Fibroblast of the aortic adventitia (primary cell): ENCODE measurements around the gene NINL. TPM values are rescaled to one million over a fixed set of nuclear protein-coding genes. Genes with fewer than 3 reads are reported as not detected.

Experiments
- DNase-seq: peaks from one replicate; pipeline ENCODE4 v3.0.0-alpha.2; 2010; ENCODE audit warnings: low read depth
- H3K4me3 ChIP-seq: 2 replicates; pipeline ENCODE4 v1.5.1; 2011; ENCODE audit warnings: low read depth, mild to moderate bottlenecking, control low read depth, low read length, moderate library complexity
- total RNA-seq: library from RNA; depleted of rRNA; stranded (reverse); fragments of >200 nt; gene quantifications from 2 replicates; pipeline ENCODE4 v1.2.3, GENCODE V29; 2012; ENCODE audit warnings: low replicate concordance
- TF ChIP-seq, protein P1 (sequence below): IDR thresholded peaks from 2 replicates; pipeline ENCODE4 v1.5.1; 2011; ENCODE audit warnings: mild to moderate bottlenecking, low read length, control low read depth, inconsistent platforms; ENCODE audit not compliant: insufficient read depth

The NINL gene
- total RNA-seq, 1 donor, result 6.5 TPM

DNA sequence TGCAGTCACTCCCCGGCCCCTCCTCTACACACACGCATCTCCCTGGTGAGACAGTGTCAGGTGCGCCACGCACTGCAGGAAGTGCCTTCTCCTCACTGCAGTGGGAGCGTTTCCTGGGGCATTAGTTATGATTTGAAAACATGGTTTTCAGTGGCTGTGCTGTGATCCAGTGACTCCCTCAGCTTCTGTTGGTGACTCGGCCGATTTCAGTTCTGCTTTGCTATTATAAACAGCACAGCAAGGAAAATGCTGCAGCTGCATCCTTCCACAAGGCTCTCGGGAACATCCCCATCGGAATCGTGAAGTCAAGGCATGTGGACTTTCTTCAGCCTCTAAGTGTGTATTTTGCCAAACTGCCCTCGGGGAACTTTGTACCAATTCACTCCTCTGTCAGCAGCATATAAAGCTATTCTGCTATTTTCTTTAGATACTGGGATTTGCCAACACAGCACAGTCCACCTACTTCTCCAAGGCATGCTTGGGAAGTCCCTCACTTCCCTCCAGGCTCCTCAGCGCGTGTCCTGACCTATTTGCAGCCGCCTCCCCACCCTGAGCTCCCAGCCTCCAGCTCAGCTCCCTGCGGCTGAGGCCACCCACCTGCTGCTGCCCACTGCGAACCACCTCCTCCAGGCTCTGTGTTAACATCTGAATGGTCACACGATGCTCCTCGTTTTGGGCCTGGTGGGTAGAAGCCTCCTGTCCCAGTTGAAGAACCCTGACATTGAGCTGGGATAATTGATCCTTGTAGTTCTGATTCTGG lies 123.4 kb downstream of the NINL start:
- no peak overlapping the region for H3K4me3 ChIP-seq
- DNase-seq, result no peak
- TF ChIP-seq, protein P1, sequence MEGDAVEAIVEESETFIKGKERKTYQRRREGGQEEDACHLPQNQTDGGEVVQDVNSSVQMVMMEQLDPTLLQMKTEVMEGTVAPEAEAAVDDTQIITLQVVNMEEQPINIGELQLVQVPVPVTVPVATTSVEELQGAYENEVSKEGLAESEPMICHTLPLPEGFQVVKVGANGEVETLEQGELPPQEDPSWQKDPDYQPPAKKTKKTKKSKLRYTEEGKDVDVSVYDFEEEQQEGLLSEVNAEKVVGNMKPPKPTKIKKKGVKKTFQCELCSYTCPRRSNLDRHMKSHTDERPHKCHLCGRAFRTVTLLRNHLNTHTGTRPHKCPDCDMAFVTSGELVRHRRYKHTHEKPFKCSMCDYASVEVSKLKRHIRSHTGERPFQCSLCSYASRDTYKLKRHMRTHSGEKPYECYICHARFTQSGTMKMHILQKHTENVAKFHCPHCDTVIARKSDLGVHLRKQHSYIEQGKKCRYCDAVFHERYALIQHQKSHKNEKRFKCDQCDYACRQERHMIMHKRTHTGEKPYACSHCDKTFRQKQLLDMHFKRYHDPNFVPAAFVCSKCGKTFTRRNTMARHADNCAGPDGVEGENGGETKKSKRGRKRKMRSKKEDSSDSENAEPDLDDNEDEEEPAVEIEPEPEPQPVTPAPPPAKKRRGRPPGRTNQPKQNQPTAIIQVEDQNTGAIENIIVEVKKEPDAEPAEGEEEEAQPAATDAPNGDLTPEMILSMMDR, result no peak

DNA sequence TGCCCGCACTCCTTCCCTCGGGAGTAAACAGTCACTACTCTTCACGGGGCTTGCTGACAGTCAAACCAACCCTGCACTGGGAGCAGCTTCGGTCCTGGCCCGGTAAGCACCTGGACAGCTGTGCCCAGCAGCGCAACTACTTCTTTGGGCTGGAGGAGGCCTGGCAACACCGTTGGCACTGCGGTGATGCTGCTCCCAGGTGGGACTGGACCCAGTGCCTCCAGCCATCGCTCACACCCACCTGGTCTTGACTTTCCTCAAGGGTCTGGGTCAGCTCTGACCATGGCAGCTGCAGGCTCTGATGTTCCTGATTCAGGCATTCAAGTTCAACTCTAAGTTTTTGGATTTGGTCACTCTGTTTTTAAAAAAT lies 124.1 kb downstream of the NINL start:
- TF ChIP-seq, protein P1, result no peak
- no peak for DNase-seq
- H3K4me3 ChIP-seq, result no peak overlapping the region

DNA sequence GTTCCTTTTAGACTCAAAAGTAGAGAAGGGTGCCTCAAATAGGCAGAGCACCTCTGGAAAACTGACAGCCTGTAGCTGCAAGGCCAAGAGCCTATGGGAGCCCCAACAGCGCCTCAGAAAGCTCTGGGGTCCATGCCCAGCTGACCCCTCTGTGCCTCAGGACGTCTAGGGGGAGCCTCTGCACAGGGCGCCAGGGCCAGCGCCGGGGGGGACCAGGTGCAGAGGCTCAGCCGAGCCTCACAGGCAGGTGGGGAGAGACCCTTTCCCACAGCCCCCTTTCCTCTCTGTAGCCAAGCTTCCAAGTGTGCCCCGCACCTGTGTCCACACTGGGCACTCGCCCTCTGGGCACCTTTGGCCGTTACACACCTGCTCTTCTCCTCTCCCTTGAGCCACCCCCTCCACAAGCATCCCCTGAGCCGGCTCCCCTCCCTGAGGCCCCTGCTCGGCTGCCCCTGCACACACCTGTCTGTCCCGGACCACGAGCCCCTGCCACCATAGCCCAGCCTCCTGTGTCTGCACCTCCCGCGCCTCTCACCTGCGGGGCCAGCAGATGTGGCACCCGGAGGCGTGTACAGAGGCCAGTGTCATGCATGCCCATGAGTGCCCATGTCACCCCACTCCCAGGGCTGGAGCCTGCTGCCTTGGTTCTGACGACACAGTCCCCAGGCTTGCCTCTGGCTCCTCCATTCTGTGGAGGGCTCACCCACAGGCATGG lies 124.6 kb downstream of the NINL start:
- DNase-seq, result no peak
- no peak overlapping the region for H3K4me3 ChIP-seq
- TF ChIP-seq, protein P1, result no peak

GRCh38 chr20:25459916-25460535 lies 125.3 kb downstream of the NINL start:
- TF ChIP-seq, protein P1, result no peak
- no peak for DNase-seq
- H3K4me3 ChIP-seq, result no peak overlapping the region

GRCh38 chr20:25459111-25459830 lies 126.1 kb downstream of the NINL start:
- no peak overlapping the region for H3K4me3 ChIP-seq
- TF ChIP-seq, protein P1, result no peak
- no peak for DNase-seq

DNA sequence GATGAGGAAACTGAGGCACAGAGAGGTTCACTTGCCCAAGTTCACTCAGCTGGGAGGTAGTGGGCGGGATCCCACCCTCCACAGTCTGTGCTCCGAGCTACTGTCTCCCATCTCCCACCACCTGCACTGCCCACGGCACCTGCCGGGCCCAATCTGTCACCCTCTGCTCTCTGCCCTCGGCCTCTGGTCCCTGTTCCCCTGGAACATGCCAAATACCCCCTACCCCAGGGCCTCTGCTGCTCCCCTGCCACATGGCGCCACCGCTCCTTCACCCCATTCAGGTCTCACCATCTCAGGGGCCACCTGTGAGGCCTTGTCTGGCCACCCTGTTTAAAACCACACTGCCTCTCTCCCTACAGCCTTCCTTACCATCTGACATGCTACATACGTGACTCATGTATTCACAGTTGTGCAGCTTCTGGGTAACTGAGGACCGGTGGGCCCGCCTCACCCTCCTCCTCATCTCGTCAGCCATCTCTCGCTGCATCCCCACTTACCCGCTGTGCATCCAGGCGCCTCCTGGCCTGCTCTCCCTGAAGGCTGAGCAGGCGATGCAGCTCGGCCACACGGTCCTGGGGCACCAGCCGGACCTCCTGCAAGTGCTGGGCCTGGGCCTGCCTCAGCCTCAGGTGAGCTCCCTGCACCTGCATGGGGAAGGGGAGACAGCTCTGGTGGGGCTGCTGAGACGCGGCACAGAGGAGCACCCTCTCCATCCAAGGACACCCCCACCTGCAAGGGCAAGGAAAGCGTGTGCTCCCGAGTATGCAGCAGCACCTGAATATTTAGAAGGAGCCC lies 127.2 kb downstream of the NINL start:
- no peak for DNase-seq
- TF ChIP-seq, protein P1, result no peak
- no peak overlapping the region for H3K4me3 ChIP-seq
